Measurements from ENCODE around the gene THAP2. TPM values are rescaled to one million over a fixed set of nuclear protein-coding genes. Genes with fewer than 3 reads are reported as not detected.
"Not testable (repeated sequence)": the region's sequence is repeated elsewhere in the genome, so short reads cannot be mapped to it uniquely, and the experiment has no call there.

Gene THAP2
- total RNA-seq, 8 experiments from 2014 or later, result 4.7 to 17.0 (median 12.9) TPM

DNA sequence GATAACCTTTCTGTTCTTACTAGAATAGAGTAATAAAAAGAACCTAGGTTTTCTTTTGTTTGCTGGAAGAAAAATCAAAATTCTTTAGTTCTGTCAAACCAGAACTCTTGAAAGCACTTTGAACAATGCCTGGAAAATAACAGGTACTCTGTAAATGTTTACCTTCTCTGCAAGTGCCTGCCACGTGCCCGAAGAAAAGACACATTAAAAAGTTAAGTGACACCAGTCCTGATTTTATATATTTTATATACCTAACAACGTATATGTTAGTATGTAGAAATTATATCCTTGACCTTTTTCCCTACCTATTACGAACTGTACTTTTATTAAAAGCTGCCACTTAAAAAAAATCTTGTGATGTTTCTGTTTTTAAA lies 976 bp downstream of the THAP2 start:
- in situ Hi-C loops (cut with MboI; ENCODE audit: low pct_unique_long_range_greater_than_20kb in 2 of 9, low sequenced_read_pairs in 9 of 9, unreplicated experiment in 9 of 9), result no loop called here
- Histone ChIP-seq H3K27ac (peak overlapping the region in 1 of 2 donors; percentile 93), H3K4me3 (peak overlapping the region; percentile 58 to 75 (median 62)), H3K4me1 (replicated peaks in 1 of 2) (peaks cover 5 to 17% of the 10 kb centered on the region in 2 donors)
- 0 to 17% (median 4%) methylated on average over 1 to 4 of the region's 4 CpGs; no CpG with 5 or more reads in 1 of the 10 experiments for WGBS, 10 experiments
- ATAC-seq (replicated peaks in 6 of 8), result no peak

DNA sequence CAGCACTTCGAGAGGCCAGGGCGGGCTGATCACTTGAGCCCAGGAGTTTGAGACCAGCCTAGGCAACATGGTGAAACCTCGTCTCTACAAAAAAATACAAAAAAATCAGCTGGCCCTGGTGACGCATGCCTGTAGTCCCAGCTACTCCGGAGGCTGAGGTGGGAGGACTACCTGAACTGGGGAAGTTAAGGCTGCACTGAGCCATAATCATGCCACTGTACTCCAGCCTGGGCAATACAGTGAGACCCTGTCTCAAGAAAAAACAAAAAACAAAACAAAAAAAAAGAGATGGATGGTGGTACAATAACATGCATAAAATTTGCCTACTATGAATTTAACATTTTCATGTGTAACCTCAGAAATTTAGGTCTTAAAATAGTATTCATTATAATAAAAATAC lies 2.2 kb downstream of the THAP2 start:
- Histone ChIP-seq H3K4me1 (replicated peaks in 1 of 2) (peaks cover 0 to 9% of the 10 kb centered on the region in 2 donors), H3K4me3 (no peak overlapping the region), H3K27ac (no peak overlapping the region)
- no peak for ATAC-seq (replicated peaks in 6 of 8)
- in situ Hi-C loops (cut with MboI; ENCODE audit: low pct_unique_long_range_greater_than_20kb in 2 of 9, low sequenced_read_pairs in 9 of 9, unreplicated experiment in 9 of 9), result no loop called here
- WGBS, 10 experiments, result 89 to 100% (median 100%) methylated on average over 1 to 5 of the region's 5 CpGs

DNA sequence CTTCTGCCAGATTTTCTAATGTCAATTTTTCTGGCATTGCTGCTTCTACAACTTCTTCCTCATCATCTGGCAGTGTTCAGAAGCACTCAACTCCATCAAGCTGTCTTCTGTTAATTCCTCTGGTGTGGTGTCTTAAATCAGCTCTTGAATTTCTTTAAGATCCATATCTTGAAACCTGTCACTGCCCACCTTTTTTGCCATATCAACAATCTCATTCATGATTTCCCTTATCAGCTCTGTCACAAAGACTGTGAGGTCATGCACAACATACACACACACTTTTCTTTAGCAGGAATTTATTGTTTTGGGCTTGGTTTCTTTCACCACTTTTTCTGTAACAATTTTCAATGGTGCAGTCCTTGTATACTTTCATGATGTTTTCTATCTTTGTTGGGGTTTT lies 7.2 kb downstream of the THAP2 start:
- ATAC-seq (replicated peaks in 6 of 8), result no peak
- no peak overlapping the region for H3K27ac ChIP-seq
- no peak overlapping the region for H3K4me3 ChIP-seq
- in situ Hi-C loops (cut with MboI; ENCODE audit: low pct_unique_long_range_greater_than_20kb in 2 of 9, low sequenced_read_pairs in 9 of 9, unreplicated experiment in 9 of 9), result no loop called here
- H3K4me1 ChIP-seq (replicated peaks in 1 of 2), result peaks cover 0 to 3% of the 10 kb centered on the region in 2 donors

DNA sequence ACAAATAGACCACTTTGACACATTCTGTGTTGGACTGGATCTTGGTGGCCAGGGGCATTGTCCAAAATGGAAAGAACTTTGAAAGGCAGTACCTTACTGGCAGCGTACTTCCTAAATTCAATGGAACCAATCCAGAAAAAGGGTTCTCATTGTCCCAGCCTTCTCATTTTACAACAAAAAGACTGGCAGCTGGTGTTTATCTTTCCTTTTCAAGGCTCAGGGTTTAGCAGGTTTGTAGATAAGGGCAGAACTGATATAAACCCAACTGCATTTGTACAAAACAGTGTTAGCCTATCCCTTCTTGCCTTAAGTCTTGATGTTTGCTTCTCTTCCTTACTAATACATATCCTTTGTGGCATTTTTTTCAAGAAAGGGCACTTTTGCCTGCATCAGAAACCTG lies 7.7 kb downstream of the THAP2 start:
- H3K27ac ChIP-seq, result no peak overlapping the region
- no peak for ATAC-seq (replicated peaks in 6 of 8)
- in situ Hi-C loops (cut with MboI; ENCODE audit: low pct_unique_long_range_greater_than_20kb in 2 of 9, low sequenced_read_pairs in 9 of 9, unreplicated experiment in 9 of 9), result no loop called here
- no peak overlapping the region for H3K4me3 ChIP-seq
- WGBS, 10 experiments, result 38 to 100% (median 82%) methylated on average over 1 of the region's 1 CpG; no CpG with 5 or more reads in 2 of the 10 experiments
- H3K4me1 ChIP-seq (replicated peaks in 1 of 2), result peaks cover 0 to 3% of the 10 kb centered on the region in 2 donors

DNA sequence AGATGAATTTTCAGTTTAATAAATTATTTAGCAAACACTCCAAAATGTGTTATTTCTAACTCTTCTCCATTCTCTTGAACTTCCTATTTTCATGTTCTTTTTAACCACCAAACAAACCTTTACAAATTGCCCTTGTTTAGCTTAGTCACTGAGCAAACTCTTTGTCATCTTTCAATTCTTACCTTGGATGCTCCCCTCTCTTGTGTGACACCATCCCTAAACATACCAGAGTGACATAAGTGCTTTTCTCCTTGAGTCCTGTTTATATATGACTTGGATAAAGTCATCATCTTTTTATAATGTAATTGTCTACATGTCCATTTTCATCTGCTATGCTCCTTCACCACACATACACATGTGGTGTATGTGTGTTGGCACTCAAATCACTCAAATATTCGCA lies 18.4 kb downstream of the THAP2 start:
- no peaks in the 10 kb centered on the region for H3K4me1 ChIP-seq (replicated peaks in 1 of 2)
- no peak overlapping the region for H3K27ac ChIP-seq
- in situ Hi-C loops (cut with MboI; ENCODE audit: low pct_unique_long_range_greater_than_20kb in 2 of 9, low sequenced_read_pairs in 9 of 9, unreplicated experiment in 9 of 9), result no loop called here
- no peak for ATAC-seq (replicated peaks in 6 of 8)
- WGBS, 10 experiments, result 50 to 100% (median 100%) methylated on average over 1 of the region's 1 CpG; no CpG with 5 or more reads in 3 of the 10 experiments
- H3K4me3 ChIP-seq, result no peak overlapping the region

DNA sequence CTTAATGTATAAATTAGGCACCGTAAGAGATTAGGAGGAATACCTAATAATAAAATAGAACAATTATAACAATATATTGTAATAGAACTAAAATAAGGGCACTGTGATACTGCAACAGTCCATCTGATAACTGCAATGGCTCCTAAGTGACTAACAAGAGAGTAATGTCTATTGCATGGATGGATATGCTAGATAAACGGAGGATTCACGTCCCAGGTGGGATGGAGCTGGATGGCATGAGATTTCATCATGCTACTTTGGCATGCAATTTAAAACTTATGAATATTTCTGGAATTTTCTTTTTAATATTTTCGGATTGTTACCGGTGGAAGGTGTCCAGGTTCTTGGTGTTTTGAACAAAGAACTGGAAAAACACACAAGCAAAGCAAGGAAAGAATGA lies 19.5 kb downstream of the THAP2 start:
- H3K4me1 ChIP-seq (replicated peaks in 1 of 2), result peaks cover 7 to 11% of the 10 kb centered on the region in 2 donors
- WGBS, 10 experiments, result 86 to 100% (median 96%) methylated on average over 3 to 5 of the region's 5 CpGs; no CpG with 5 or more reads in 2 of the 10 experiments
- in situ Hi-C loops (cut with MboI; ENCODE audit: low pct_unique_long_range_greater_than_20kb in 2 of 9, low sequenced_read_pairs in 9 of 9, unreplicated experiment in 9 of 9), result no loop called here
- no peak overlapping the region for H3K27ac ChIP-seq
- no peak for ATAC-seq (replicated peaks in 6 of 8)
- H3K4me3 ChIP-seq, result no peak overlapping the region

DNA sequence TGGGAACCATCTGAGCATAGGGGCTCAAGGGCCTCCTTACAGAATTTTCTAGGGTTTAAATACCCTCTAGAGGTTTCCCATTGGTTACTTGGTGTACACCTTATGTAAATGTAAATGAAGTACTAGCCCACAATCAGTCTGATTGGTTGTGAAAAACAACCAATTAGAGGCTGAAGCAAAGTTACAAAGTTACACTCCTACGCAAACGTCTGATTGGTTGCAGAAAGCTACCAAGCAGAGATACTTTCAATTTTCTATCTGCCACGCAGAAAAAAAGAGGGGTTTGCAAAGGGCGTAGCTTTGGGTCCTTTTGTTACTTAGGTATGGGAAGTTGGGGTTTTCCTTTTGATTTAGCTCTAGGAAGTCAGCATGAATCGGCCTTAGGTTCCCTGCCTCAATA lies 20.0 kb downstream of the THAP2 start:
- ATAC-seq (replicated peaks in 6 of 8), result no peak
- 60 to 90% (median 80%) methylated on average over 1 to 5 of the region's 5 CpGs; no CpG with 5 or more reads in 3 of the 10 experiments for WGBS, 10 experiments
- H3K27ac ChIP-seq, result no peak overlapping the region
- no peak overlapping the region for H3K4me3 ChIP-seq
- in situ Hi-C loops (cut with MboI; ENCODE audit: low pct_unique_long_range_greater_than_20kb in 2 of 9, low sequenced_read_pairs in 9 of 9, unreplicated experiment in 9 of 9), result no loop called here
- H3K4me1 ChIP-seq (replicated peaks in 1 of 2), result peaks cover 7 to 16% of the 10 kb centered on the region in 2 donors

DNA sequence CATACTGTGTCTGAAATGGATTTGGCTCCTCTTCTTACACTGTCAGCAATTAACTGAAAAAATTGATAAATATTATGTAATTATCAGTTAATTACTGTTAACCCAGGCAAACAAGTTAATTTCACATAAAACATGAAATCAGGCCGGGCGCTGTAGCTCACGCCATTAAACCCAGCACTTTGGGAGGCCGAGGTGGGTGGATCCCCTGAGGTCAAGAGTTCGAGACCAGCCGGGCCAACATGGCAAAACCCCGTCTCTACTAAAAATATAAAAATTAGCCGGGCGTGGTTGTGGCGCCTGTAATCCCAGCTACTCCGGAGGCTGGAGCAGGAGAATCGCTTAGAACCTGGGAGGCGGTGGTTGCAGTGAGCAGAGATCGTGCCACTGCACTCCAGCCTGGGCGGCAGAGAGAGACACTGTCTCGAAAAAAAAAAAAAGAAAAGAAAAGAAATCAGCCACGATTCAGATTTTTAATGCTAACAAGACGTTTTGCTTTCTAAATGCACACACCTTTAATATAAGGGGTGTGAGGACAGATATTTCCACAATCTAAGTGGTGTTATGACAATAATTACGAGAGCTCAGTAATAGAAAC lies 21.3 kb downstream of the THAP2 start:
- WGBS, 10 experiments, result 0 to 93% (median 50%) methylated on average over 2 to 16 of the region's 19 CpGs
- Histone ChIP-seq H3K4me1 (replicated peaks in 1 of 2) (peaks cover 7 to 16% of the 10 kb centered on the region in 2 donors), H3K27ac (peak overlapping the region; percentile 86 to 92), H3K4me3 (peak overlapping the region; percentile 63 to 90 (median 68))
- in situ Hi-C loops (cut with MboI; ENCODE audit: low pct_unique_long_range_greater_than_20kb in 2 of 9, low sequenced_read_pairs in 9 of 9, unreplicated experiment in 9 of 9), result no loop called here
- peak in 3 of 8 experiments; percentile 2 to 9 (median 8) for ATAC-seq (replicated peaks in 6 of 8)

DNA sequence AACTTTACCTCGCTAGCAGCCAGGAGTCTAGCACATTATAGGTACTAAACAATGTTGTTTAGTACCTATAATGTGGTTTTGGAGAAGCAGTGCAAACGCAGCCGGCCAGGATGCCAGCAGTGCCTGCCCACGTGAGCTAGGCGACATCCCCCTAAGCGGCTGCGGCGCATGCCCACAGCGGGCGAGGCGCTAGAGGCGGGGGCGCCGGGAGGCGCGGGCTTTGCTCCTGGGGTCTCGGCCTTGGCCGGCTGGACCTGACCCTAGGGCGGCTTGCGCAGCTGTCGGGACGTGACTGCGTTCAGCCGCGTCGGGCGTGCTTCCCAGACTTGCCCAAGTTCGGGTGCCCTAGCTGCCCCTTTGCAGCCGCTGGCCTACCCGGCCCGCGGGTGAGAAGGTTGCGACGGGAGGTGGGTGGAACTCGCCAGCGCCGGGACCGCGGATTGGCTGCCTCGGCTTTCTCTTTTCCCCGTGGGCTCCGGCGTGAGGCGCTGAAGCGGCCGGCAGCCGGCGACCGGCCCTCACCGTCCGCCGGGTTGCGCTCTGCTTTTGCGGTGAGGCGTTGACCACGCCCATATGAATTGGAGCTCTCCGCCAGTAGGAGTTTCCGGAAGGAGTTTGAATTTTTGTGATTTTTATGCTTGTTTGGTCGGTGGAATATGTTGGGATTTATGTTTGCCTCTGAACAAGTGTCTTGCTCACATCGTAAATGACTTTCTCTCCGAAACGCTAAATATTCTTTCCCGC lies 22.0 kb downstream of the THAP2 start, which contains the start of gene TMEM19:
Gene TMEM19 (plus strand): TSS at position 169 of the 744 bp plus-strand sequence. CDS start 599 bp downstream, outside the sequence.
- ATAC-seq (replicated peaks in 6 of 8), result peak; percentile 95 to 98 (median 98)
- in situ Hi-C loops (cut with MboI; ENCODE audit: low pct_unique_long_range_greater_than_20kb in 2 of 9, low sequenced_read_pairs in 9 of 9, unreplicated experiment in 9 of 9), result no loop called here
- H3K4me1 ChIP-seq (replicated peaks in 1 of 2), result peaks cover 7 to 16% of the 10 kb centered on the region in 2 donors
- peak within 1 kb of the TSS; percentile 86 to 92 for H3K27ac ChIP-seq
- 0 to 1% (median 0%) methylated on average over 2 to 23 of the region's 63 CpGs; no CpG with 5 or more reads in 2 of the 10 experiments for WGBS, 10 experiments
- H3K4me3 ChIP-seq, result peak within 1 kb of the TSS; percentile 63 to 90 (median 68)

DNA sequence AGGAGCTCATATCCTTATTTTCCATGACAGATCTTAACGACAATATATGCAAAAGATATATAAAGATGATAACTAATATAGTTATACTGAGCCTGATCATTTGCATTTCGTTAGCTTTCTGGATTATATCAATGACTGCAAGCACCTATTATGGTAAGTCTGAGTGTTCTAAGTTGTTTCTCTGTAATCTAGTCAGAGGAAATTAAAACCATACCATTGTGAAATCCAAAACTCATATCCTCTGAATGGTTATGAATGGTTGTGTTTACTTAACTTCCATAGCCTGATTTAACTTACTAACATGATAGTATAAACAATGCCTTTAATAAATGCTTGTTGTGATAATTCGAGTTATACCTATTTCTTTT lies 22.5 kb downstream of the THAP2 start:
- WGBS, 10 experiments, result 0 to 33% (median 3%) methylated on average over 1 to 3 of the region's 3 CpGs; no CpG with 5 or more reads in 1 of the 10 experiments
- Histone ChIP-seq H3K27ac (no peak overlapping the region), H3K4me1 (replicated peaks in 1 of 2) (peaks cover 7 to 16% of the 10 kb centered on the region in 2 donors), H3K4me3 (peak overlapping the region; percentile 63 to 90 (median 68))
- in situ Hi-C loops (cut with MboI; ENCODE audit: low pct_unique_long_range_greater_than_20kb in 2 of 9, low sequenced_read_pairs in 9 of 9, unreplicated experiment in 9 of 9), result no loop called here
- ATAC-seq (replicated peaks in 6 of 8), result no peak

DNA sequence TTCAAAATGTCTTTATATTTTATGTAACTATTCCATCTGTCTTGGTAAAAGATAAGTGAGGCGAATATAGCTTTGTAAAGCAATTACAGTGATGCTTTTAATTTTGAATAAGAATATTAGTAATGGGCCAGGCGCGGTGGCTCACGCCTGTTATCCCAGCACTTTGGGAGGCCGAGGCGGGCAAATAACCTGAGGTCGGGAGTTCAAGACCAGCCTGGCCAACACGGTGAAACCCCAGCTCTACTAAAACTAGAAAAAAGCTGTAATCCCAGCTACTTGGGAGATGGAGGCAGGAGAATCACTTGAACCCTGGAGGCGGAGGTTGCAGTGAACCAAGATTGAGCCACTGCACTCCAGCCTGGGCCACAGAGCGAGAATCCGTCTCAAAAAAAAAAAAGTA lies 23.1 kb downstream of the THAP2 start:
- in situ Hi-C loops (cut with MboI; ENCODE audit: low pct_unique_long_range_greater_than_20kb in 2 of 9, low sequenced_read_pairs in 9 of 9, unreplicated experiment in 9 of 9); ATAC-seq (replicated peaks in 6 of 8); H3K27ac ChIP-seq: not testable (repeated sequence)
- H3K4me1 ChIP-seq (replicated peaks in 1 of 2), result peaks cover 7 to 16% of the 10 kb centered on the region in 2 donors
- 30 to 100% (median 80%) methylated on average over 1 to 11 of the region's 11 CpGs; no CpG with 5 or more reads in 2 of the 10 experiments for WGBS, 10 experiments
- H3K4me3 ChIP-seq, result peak overlapping the region; percentile 63 to 90 (median 68)

DNA sequence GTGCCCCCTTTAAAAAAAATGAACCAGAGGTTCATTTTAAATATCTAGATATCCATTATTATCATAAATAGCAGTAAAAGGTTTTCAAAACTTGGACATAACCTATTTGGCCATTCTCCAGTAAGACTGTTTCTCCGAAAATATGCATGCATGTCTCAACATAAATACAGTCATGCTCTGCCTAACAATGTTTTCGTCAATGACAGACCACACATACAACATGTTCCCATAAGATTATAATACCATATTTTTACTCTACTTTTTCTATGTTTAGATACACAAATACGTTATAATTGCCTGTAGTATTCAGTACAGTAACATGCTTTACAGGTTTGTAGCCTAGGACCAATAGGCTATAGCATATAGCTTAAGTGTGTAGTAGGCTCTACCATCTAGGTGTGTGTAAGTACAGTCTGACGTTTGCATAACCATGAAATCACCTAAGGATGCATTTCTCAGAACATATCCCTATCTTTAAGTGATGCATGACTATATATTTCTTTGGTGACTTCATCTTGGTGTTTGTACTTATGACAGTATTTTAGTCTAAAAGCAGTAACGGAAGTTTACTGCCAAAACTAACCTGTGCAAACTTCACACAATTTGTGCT lies 25.0 kb downstream of the THAP2 start:
- WGBS, 10 experiments, result 73 to 100% (median 87%) methylated on average over 1 to 5 of the region's 5 CpGs
- no peak for ATAC-seq (replicated peaks in 6 of 8)
- in situ Hi-C loops (cut with MboI; ENCODE audit: low pct_unique_long_range_greater_than_20kb in 2 of 9, low sequenced_read_pairs in 9 of 9, unreplicated experiment in 9 of 9), result no loop called here
- no peak overlapping the region for H3K4me3 ChIP-seq
- no peak overlapping the region for H3K27ac ChIP-seq
- peaks cover 7 to 16% of the 10 kb centered on the region in 2 donors for H3K4me1 ChIP-seq (replicated peaks in 1 of 2)

DNA sequence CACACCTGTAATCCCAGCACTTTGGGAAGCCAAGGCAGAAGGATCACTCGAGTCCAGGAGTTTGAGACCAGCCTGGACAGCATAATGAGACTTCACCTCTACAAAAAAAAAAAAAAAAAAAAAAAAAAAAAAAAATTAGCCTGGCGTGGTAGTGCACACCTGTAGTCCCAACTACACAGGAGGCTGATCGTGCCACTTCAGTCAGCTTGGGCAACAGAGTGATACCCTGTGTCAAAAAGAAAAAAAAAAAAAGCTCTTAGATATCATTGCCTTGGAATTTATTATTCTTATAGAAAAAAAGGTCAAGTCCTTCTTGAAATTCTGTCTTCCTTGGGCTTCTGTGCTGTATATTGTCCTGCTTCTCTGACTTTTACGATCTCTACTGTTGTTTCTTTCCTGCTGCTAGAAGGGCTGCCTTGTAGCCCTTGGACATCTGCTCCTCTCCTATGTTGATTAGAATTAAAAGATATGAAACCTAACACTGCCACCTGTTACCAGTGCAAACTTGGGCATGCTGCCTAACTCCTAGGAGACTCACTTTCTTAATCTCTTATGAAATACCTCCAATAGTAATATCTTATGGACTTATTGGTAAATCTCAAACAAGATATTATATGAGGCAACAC lies 27.5 kb downstream of the THAP2 start:
- no peak overlapping the region for H3K4me3 ChIP-seq
- 71 to 100% (median 88%) methylated on average over 1 to 4 of the region's 4 CpGs for WGBS, 10 experiments
- H3K4me1 ChIP-seq (replicated peaks in 1 of 2), result peaks cover 7 to 16% of the 10 kb centered on the region in 2 donors
- no peak overlapping the region for H3K27ac ChIP-seq
- in situ Hi-C loops (cut with MboI; ENCODE audit: low pct_unique_long_range_greater_than_20kb in 2 of 9, low sequenced_read_pairs in 9 of 9, unreplicated experiment in 9 of 9), result no loop called here
- no peak for ATAC-seq (replicated peaks in 6 of 8)
